HG03175 (cell line): ENCODE results near the gene CDH24.
"Not testable (repeated sequence)": the region's sequence is repeated elsewhere in the genome, so short reads cannot be mapped to it uniquely, and the experiment has no call there.

Source experiments
- ATAC-seq: cut with Tn5 transposase; IDR thresholded peaks from one replicate; pipeline ENCODE4 v1.9.1; 2021; ENCODE audit warnings: mild to moderate bottlenecking, moderate library complexity; ENCODE audit not compliant: unreplicated experiment

The CDH24 gene

DNA sequence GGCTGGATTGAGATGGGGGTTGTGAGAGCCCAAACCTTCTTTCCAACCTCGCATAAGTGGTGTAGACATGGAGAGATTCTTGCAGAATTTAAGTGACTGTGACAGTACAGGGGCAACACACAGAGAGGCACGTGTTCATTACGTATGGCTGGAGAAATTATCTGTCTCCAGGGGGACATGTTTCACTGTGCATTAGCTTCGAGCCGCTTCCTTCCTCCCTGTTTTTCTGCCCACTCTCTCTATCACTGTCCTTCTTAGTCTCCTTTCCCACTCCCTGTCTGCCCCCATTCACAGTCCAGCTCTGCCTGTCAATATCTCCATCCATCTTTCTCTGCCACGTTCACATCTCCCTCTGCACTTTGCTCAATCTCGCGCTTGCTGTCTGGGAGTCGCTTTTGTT is 35.9 kb downstream of the CDH24 start:
- no peak for ATAC-seq

DNA sequence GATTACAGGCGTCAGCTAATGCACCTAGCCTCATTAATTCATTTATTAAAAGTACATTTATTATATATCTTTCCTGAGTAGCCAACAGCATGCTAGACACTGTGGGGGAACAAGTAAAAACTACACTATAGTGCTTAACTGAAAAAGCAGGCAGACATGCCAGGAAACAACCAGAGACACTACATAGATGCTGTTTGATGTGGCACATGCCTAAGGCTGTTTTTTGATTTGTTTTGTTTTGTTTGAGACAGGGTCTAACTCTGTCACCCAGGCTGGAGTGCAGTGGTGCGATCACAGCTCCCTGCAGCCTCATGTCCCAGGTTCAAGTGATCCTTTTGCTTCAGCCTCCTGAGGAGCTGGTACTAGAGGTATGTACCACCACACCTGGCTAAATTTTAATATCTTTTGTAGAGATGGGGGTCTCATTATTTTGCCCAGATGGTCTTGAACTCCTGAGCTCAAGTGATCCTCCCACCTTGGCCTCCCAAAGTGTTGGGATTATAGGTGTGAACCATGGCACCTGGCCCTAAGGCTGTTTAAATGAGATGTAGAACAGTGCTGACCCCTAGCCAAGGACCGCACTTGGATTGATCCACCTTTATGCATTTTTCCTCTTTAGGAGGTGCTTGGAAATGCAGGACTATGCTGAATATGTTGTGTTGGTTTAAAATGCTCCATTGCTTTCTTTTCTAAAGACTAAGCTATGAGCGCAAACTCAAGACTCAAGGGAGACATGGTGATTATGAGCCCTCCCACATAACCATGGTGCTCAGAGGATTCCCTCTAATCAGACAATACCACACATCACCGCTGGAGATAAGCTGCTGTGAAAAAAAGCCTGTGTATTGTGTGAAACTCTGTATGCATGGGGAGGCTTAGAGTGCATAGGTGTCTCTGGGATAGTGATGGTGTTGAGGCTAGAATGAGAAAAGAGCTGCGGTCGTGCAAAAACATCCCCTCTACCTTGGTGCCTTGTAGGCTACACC is 36.9 kb downstream of the CDH24 start:
- no peak for ATAC-seq

DNA sequence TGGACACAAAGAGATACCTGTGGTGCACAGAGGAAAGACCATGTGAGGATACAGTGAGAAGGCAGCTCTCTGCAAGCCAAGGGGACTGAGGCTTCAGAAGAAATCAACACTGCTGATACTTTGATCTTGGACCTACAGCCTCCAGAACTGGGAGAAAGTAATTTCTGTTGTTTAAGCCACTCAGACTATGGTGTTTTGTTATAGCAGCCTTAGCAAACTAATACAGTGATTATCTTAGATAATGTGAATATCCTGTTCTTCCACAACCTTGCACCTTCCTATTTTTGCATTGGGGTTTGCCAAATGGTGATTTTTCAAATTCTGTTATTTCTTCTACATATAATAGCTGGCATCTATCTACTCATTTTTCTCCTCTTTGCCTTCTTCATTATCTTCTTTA is 39.2 kb downstream of the CDH24 start:
- ATAC-seq = no peak

GRCh38 chr14:23017091-23017490 is 40.2 kb downstream of the CDH24 start:
- no peak for ATAC-seq

DNA sequence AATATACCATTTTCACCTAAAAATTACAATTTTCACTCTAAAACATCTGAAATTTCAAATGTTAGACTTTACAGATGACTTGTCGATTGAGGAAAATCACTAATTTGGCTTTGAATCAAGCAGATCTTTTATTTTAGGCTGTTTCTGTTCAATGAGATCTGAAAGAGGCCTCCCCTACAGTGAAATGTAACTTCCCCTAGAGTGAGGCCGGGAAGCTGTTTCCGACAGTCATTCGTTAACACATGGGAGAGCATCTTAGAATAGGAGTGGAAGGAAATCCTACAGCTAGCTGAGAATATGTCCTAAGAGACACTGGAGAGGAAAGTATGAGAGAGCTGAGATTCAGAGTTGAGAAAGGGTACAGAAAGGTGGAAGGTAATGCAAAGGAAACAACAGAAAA is 41.7 kb downstream of the CDH24 start:
- no peak for ATAC-seq

DNA sequence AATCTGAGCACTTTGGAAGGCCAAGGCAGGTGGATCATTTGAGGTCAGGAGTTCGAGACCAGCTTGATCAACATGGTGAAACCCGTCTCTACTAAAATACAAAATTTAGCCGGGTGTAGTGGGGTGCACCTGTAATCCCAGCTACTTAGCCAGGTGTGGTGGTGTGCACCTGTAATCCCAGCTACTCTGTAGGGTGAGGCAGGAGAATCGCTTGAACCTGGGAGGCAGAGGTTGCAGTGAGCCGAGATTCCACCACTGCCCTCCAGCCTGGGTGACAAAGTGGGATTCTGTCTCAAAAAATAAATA is 43.6 kb downstream of the CDH24 start:
- not testable (repeated sequence) for ATAC-seq

- ATAC-seq = no peak
Observed at GRCh38 chr14:23013054-23013748, 44.1 kb downstream of the CDH24 start.

- peak; percentile 35 for ATAC-seq
Observed at GRCh38 chr14:23009939-23010726, 47.2 kb downstream of the CDH24 start, which contains the start of gene C14orf93. Gene C14orf93, minus strand, starts transcription at chr14:23010143. Its CDS starts 11,120 bp downstream, at chr14:22999023.

GRCh38 chr14:23009483-23009938 is 47.8 kb downstream of the CDH24 start:
- no peak for ATAC-seq

GRCh38 chr14:23008831-23009230 is 48.5 kb downstream of the CDH24 start:
- ATAC-seq = no peak

- peak; percentile 94 for ATAC-seq
Observed at GRCh38 chr14:23006544-23007419, 50.5 kb downstream of the CDH24 start.

DNA sequence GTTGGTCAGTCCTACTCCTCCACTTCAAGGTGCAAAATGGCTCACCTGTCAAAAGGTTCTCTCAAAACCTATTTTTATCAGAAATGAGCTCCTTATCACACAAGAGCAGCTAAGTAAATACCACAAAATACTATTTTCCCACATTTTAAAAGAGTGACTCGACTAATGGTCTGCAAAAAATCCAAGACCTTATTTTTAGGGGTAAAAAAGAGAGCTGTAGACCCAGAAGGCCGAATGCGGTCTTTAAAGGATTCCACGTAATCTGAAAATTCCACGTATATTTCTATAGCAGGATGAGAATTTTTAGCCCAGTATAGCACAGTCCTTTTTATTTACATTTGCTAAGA is 51.2 kb downstream of the CDH24 start:
- ATAC-seq = no peak

DNA sequence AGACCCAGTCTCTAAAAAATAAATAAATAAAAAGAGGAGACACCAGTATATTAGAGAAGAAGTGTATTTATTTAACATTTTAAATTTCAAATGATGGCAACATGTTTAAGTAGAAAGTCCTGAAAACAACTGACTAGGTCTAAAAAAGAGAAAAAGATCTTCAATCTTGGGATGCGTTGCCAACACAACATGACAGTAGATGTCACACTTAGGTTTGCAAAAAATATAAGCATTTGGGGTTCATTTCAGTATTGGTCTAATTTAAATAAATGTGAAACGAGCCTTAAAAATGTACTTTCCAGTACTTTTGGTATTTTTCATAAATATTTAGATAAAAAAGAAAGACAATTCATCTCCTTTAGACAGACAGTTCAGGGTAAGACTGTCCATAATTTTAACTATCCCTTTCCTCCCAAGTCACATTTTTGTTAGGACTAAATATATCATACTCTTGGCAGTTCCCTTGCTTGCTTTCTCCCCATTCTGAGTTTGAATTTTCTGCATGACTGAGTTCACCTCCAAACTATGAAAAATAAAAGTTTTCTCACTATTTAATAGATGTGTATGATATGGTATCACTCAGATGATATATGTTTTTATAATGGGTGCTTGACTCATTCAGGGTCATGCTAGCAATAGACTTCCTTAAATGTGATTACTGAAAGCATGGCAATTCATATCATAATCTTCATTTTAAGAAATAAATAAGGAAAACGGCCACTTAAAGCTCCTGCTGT is 51.7 kb downstream of the CDH24 start:
- ATAC-seq = no peak

DNA sequence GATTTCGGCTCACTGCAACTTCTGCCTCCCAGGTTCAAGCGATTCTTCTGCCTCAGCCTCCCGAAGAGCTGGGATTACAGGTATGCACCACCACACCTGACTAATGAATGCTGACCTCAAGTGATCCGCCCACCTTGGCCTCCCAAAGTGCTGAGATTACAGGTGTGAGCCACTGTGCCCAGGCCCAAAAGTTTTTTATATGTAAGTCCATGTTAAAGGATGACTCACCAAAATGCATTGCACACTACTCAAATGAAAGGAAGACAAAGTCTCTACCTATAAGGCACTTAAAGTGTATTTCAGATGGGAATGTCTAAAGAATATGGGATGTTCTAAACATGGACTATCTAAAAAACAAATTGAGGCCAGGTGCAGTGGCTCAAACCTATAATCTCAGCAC is 53.0 kb downstream of the CDH24 start:
- not testable (repeated sequence) for ATAC-seq

DNA sequence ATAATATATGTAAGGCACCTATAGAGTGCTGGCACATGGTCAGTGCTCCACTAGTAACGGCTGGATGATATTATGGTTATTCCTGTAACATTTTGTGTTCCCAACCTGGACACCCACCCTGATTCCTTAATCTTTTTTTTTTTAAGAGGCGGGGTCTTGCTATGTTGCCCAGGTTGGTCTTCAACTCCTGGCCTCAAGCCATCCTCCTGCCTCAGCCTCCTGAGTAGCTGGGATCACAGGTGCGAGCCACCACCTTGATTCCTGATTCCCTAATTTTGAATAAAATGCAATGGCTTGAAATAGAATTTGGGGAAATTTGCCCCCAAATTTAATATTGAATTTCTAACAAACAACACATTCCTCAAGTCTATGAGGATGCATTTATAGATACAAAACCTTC is 54.7 kb downstream of the CDH24 start:
- no peak for ATAC-seq

DNA sequence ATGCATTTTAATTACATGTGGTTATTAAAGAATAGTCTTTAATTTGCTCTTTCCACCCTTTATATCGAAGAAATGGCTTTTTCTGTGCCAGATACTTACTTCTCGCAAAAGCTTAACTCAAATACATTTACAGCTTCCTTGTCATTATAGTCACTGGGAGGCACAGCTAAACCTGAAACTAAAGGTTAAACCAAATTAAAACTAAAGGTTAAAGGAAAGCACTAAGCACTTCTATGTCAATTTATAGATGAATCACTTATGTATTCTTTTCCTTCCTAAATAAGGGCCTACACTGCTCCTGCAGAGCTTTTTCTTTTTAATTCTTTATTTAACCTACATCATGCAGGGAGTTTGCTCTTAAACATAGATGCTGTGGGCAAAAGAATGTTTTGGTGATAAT is 56.5 kb downstream of the CDH24 start:
- ATAC-seq = no peak

- ATAC-seq = no peak
Observed at GRCh38 chr14:22998329-22999012, 58.8 kb downstream of the CDH24 start.

DNA sequence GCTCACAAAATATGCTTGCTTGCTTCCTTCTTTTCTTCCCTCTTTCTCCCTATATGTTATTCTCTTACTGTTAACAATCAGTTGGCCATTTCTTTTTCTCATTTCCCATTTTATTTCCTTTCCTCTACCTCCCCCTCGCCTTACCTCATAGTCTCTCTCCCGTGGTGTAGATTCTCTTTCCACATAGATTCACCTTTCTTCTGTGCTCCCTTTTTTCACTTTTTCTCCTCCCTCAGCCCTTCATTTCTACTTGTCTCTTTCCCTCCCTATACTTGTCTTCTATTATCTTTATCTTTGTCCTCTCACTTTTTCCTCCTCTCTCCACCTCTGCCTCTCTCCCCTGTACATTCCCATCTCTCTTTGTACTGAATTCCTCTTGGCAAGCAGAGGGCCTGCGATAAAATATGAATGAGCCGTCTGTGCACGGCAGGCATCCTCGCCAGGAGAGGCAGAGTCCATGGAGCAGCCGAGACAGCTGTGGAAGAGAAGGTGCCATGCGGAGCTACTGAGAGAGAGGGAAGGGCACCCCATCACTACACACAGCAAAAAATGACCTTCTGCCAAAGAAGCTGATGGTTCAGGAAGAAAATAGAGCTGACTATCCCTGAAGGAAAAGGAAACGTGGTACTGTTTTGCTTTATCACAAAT is 59.5 kb downstream of the CDH24 start:
- no peak for ATAC-seq
